WTC11 (cell line): ENCODE measurements around the gene METTL9. TPM values are rescaled to one million over a fixed set of nuclear protein-coding genes. Genes with fewer than 3 reads are reported as not detected.

Source experiments
- ATAC-seq: fragments of 200-7000 bp; cut with Tn5 transposase; 2 replicates; pipeline ENCODE4 v1.10.0; 2021; ENCODE audit warnings: mild to moderate bottlenecking, moderate library complexity
- CTCF ChIA-PET: fragments of 300-600 bp; sonication (Branson Sonifier 250); formaldehyde crosslinking; loops from one replicate; lab custom pipeline; 2021; ENCODE audit warnings: antibody characterized with exemption; lab: Charles Lee
- POLR2A ChIA-PET: fragments of 350-600 bp; sonication (Branson Sonifier 250); formaldehyde crosslinking; loops from one replicate; lab custom pipeline; 2021; ENCODE audit warnings: antibody characterized with exemption; lab: Charles Lee
- DNase-seq: peaks from one replicate; pipeline ENCODE4 v3.0.0; 2021; ENCODE audit warnings: low spot score
- H3K27ac Mint-ChIP-seq: 2 replicates; pipeline ENCODE4 v1.8.0; 2021; ENCODE audit warnings: mixed read lengths
- H3K27me3 Mint-ChIP-seq: 2 replicates; pipeline ENCODE4 v1.8.0; 2021; ENCODE audit warnings: low read depth, mild to moderate bottlenecking, moderate library complexity, mixed read lengths
- H3K36me3 Mint-ChIP-seq: 2 replicates; pipeline ENCODE4 v1.8.0; 2021; ENCODE audit warnings: mixed read lengths
- H3K4me1 Mint-ChIP-seq: 2 replicates; pipeline ENCODE4 v1.8.0; 2022; ENCODE audit warnings: mixed read lengths
- H3K4me3 Mint-ChIP-seq: 2 replicates; pipeline ENCODE4 v1.8.0; 2021; ENCODE audit warnings: mild to moderate bottlenecking, moderate library complexity, mixed read lengths
- H3K9me3 Mint-ChIP-seq: 2 replicates; pipeline ENCODE4 v1.8.0; 2021; ENCODE audit warnings: mixed read lengths
- ATF2 ChIP-seq: sonication (generic); formaldehyde crosslinking; IDR thresholded peaks from 2 replicates; pipeline ENCODE4 v1.8.1; 2022; ENCODE audit warnings: low read depth, missing genetic modification reagents, borderline replicate concordance
- CREM ChIP-seq: sonication (generic); formaldehyde crosslinking; IDR thresholded peaks from 2 replicates; pipeline ENCODE4 v1.8.1; 2022; ENCODE audit warnings: mild to moderate bottlenecking, missing genetic modification reagents, moderate library complexity
- ERG ChIP-seq: fragments of 250-450 bp; sonication (Bioruptor Pico); IDR thresholded peaks from 2 replicates; pipeline ENCODE4 v1.8.0; 2021; ENCODE audit warnings: mild to moderate bottlenecking
- FOXJ3 ChIP-seq: sonication (generic); formaldehyde crosslinking; IDR thresholded peaks from 2 replicates; pipeline ENCODE4 v1.9.0; 2021; ENCODE audit warnings: missing genetic modification reagents, mild to moderate bottlenecking, borderline replicate concordance
- IRF1 ChIP-seq: sonication (generic); formaldehyde crosslinking; IDR thresholded peaks from 2 replicates; pipeline ENCODE4 v1.8.0; 2023; ENCODE audit warnings: missing genetic modification reagents
- IRF2 ChIP-seq: sonication (generic); formaldehyde crosslinking; IDR thresholded peaks from 2 replicates; pipeline ENCODE4 v1.8.0; 2022; ENCODE audit warnings: low read depth, missing genetic modification reagents, borderline replicate concordance
- MXD4 ChIP-seq: fragments of 250-450 bp; sonication (Bioruptor Pico); IDR thresholded peaks from 2 replicates; pipeline ENCODE4 v1.8.0; 2021; ENCODE audit warnings: mild to moderate bottlenecking, moderate library complexity, borderline replicate concordance
- MYBL2 ChIP-seq: sonication (generic); formaldehyde crosslinking; IDR thresholded peaks from 2 replicates; pipeline ENCODE4 v1.8.1; 2023; ENCODE audit warnings: mild to moderate bottlenecking, moderate library complexity, missing genetic modification reagents
- SMAD3 ChIP-seq: sonication (generic); formaldehyde crosslinking; IDR thresholded peaks from 2 replicates; pipeline ENCODE4 v1.8.0; 2022; ENCODE audit warnings: missing genetic modification reagents, mild to moderate bottlenecking, borderline replicate concordance
- TEAD4 ChIP-seq: sonication (generic); formaldehyde crosslinking; IDR thresholded peaks from 2 replicates; pipeline ENCODE4 v1.8.0; 2022; ENCODE audit warnings: mild to moderate bottlenecking, missing genetic modification reagents
- ZBTB43 ChIP-seq: sonication (generic); formaldehyde crosslinking; IDR thresholded peaks from 2 replicates; pipeline ENCODE4 v1.8.1; 2023; ENCODE audit warnings: mild to moderate bottlenecking, missing genetic modification reagents
- ZNF219 ChIP-seq: sonication (generic); formaldehyde crosslinking; IDR thresholded peaks from 2 replicates; pipeline ENCODE4 v1.8.0; 2023; ENCODE audit warnings: missing genetic modification reagents, mild to moderate bottlenecking, borderline replicate concordance
- ZNF263 ChIP-seq: sonication (generic); formaldehyde crosslinking; IDR thresholded peaks from 2 replicates; pipeline ENCODE4 v1.8.1; 2022; ENCODE audit warnings: low read depth, mild to moderate bottlenecking, moderate library complexity, missing genetic modification reagents
- ZNF396 ChIP-seq: fragments of 250-450 bp; sonication (Bioruptor Pico); IDR thresholded peaks from 2 replicates; pipeline ENCODE4 v1.8.0; 2021; ENCODE audit warnings: mild to moderate bottlenecking, moderate library complexity, borderline replicate concordance
- ZNF671 ChIP-seq: fragments of 250-450 bp; sonication (Bioruptor Pico); IDR thresholded peaks from 2 replicates; pipeline ENCODE4 v1.8.0; 2021; ENCODE audit warnings: mild to moderate bottlenecking
- total RNA-seq: library from RNA; stranded (reverse); gene quantifications from 3 replicates; pipeline ENCODE4 v1.2.3, GENCODE V29; 2021
- TF ChIP-seq, protein P1 (sequence below): sonication (generic); formaldehyde crosslinking; IDR thresholded peaks from 2 replicates; pipeline ENCODE4 v1.8.1; 2023; ENCODE audit warnings: mild to moderate bottlenecking, missing genetic modification reagents
- TF ChIP-seq, protein P2 (sequence below): fragments of 250-450 bp; sonication (Bioruptor Pico); IDR thresholded peaks from 2 replicates; pipeline ENCODE4 v1.9.0; 2021; ENCODE audit warnings: moderate library complexity, mild to moderate bottlenecking, inconsistent platforms, borderline replicate concordance
- TF ChIP-seq, protein P3 (sequence below): sonication (generic); formaldehyde crosslinking; IDR thresholded peaks from 2 replicates; pipeline ENCODE4 v1.8.1; 2023; ENCODE audit warnings: mild to moderate bottlenecking, missing genetic modification reagents, moderate library complexity
- TF ChIP-seq, protein P4 (sequence below): sonication (generic); formaldehyde crosslinking; conservative IDR thresholded peaks from 2 replicates; pipeline ENCODE4 v1.8.1; 2023; ENCODE audit warnings: mild to moderate bottlenecking, low read depth, missing genetic modification reagents, moderate library complexity
- TF ChIP-seq, protein P5 (sequence below): fragments of 250-450 bp; sonication (Bioruptor Pico); IDR thresholded peaks from 2 replicates; pipeline ENCODE4 v1.9.0; 2021; ENCODE audit warnings: mild to moderate bottlenecking

The METTL9 gene
- total RNA-seq, 1 experiment from 2014 or later: 94.6 TPM

DNA sequence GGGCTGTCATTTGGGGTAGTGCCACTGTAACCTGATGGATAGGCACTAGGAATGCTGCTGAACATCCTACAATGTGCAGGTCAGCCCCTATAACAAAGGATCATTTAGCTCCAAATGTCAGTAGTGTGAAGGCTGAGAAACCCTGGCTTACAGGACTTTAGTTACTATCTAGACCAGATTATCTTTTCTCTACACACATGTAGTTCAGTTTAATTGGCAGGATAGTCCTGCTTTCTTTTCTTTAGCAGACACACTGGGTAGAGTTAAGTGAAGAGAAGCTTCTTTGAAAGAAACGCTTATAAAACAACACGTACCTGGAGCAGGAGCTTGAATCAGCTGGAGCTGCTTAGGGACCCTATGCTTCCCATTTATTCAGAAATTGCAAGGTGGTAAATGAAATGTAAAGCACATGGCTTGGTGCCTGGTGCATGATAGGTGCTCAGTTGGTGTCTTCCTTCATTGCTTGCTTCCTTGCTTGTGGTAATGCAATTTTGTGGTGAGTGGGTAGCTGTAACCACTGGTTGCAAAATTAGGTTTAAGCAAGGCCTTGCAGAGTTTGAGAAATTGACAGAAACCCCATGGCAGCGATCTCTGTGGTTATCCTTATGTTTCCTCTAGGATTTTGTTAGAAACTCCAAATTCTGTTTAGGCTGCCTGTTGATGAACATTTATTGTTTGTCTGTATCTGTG lies 9.4 kb downstream of the METTL9 start:
- DNase-seq: no peak
- peaks cover 55% of the 10 kb centered on the region for H3K4me1 Mint-ChIP-seq
- no peak for ATAC-seq
- H3K36me3 Mint-ChIP-seq: peaks cover 6% of the 10 kb centered on the region
- ChIA-PET POLR2A (interaction anchor here (0.5 kb wide), 1 partner anchor 10 kb away, joined by 4 read pairs; no protein-coding TSS in a partner anchor), CTCF (interaction anchor here (0.6 to 1.7 kb wide), 4 partner anchors 32 to 401 kb away, joined by 3 to 8 read pairs (median 6); no protein-coding TSS in a partner anchor)
- H3K27me3 Mint-ChIP-seq: no peaks in the 10 kb centered on the region
- TF ChIP-seq SMAD3 (no peak), ZNF396 (no peak), ZNF263 (CRISPR knock-in tag) (no peak), IRF1 (no peak)
- TF ChIP-seq, protein P1, sequence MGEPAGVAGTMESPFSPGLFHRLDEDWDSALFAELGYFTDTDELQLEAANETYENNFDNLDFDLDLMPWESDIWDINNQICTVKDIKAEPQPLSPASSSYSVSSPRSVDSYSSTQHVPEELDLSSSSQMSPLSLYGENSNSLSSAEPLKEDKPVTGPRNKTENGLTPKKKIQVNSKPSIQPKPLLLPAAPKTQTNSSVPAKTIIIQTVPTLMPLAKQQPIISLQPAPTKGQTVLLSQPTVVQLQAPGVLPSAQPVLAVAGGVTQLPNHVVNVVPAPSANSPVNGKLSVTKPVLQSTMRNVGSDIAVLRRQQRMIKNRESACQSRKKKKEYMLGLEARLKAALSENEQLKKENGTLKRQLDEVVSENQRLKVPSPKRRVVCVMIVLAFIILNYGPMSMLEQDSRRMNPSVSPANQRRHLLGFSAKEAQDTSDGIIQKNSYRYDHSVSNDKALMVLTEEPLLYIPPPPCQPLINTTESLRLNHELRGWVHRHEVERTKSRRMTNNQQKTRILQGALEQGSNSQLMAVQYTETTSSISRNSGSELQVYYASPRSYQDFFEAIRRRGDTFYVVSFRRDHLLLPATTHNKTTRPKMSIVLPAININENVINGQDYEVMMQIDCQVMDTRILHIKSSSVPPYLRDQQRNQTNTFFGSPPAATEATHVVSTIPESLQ (CRISPR knock-in tag): no peak
- H3K4me3 Mint-ChIP-seq: no peak overlapping the region
- no peaks in the 10 kb centered on the region for H3K9me3 Mint-ChIP-seq
- peak overlapping the region; percentile 71 for H3K27ac Mint-ChIP-seq

DNA sequence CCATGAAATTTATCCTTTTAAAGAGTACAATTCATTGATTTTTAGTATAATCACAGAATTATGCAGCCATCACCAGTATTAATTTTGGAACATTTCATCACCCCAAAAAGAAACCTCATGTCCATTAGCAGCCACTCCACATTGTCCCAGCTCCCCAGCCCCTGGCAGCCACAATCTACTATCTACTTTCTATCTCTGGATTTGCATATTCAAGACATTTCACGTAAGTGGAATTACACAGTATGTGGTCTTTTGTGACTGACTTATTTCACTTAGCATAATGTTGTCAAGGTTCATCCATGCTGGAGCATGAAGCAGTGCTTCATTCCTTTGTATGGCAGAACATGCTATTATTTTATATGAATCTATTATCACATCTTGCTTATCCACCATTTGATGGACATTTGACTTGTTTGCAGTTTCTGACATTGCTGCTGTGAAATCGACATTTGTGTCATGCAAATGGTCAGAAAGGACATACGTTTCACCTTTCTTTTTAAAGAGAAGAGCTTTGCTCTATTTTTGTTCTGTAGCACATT lies 10.7 kb downstream of the METTL9 start:
- H3K27me3 Mint-ChIP-seq: no peaks in the 10 kb centered on the region
- H3K36me3 Mint-ChIP-seq: peaks cover 6% of the 10 kb centered on the region
- POLR2A ChIA-PET: no interaction called here
- ATAC-seq: 0 out of 2 replicates have a peak, but pooled peaks have one; percentile 19
- H3K4me1 Mint-ChIP-seq: peaks cover 55% of the 10 kb centered on the region
- no peak for DNase-seq
- CTCF ChIA-PET: interaction anchor here (1.7 kb wide), 1 partner anchor 74 kb away, joined by 3 read pairs; no protein-coding TSS in a partner anchor
- 0 out of 2 replicates have a peak overlapping the region, but pooled peaks have one; percentile 36 for H3K27ac Mint-ChIP-seq
- no peaks in the 10 kb centered on the region for H3K9me3 Mint-ChIP-seq
- peak overlapping the region; percentile 22; the same call in 1 of the 2 replicates for H3K4me3 Mint-ChIP-seq
- TF ChIP-seq ZNF671 (no peak), FOXJ3 (CRISPR knock-in tag) (no peak), ZBTB43 (CRISPR knock-in tag) (no peak), IRF1 (no peak), TEAD4 (CRISPR knock-in tag) (no peak), MYBL2 (no peak), ZNF396 (no peak), MXD4 (CRISPR knock-in tag) (no peak), ATF2 (CRISPR knock-in tag) (no peak), CREM (no peak), IRF2 (CRISPR knock-in tag) (no peak), ERG (CRISPR knock-in tag) (no peak), ZNF219 (CRISPR knock-in tag) (no peak)
- TF ChIP-seq, protein P2, sequence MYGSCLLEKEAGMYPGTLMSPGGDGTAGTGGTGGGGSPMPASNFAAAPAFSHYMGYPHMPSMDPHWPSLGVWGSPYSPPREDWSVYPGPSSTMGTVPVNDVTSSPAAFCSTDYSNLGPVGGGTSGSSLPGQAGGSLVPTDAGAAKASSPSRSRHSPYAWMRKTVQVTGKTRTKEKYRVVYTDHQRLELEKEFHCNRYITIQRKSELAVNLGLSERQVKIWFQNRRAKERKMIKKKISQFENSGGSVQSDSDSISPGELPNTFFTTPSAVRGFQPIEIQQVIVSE (CRISPR knock-in tag): no peak
- TF ChIP-seq, protein P3, sequence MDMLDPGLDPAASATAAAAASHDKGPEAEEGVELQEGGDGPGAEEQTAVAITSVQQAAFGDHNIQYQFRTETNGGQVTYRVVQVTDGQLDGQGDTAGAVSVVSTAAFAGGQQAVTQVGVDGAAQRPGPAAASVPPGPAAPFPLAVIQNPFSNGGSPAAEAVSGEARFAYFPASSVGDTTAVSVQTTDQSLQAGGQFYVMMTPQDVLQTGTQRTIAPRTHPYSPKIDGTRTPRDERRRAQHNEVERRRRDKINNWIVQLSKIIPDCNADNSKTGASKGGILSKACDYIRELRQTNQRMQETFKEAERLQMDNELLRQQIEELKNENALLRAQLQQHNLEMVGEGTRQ: no peak
- TF ChIP-seq, protein P4, sequence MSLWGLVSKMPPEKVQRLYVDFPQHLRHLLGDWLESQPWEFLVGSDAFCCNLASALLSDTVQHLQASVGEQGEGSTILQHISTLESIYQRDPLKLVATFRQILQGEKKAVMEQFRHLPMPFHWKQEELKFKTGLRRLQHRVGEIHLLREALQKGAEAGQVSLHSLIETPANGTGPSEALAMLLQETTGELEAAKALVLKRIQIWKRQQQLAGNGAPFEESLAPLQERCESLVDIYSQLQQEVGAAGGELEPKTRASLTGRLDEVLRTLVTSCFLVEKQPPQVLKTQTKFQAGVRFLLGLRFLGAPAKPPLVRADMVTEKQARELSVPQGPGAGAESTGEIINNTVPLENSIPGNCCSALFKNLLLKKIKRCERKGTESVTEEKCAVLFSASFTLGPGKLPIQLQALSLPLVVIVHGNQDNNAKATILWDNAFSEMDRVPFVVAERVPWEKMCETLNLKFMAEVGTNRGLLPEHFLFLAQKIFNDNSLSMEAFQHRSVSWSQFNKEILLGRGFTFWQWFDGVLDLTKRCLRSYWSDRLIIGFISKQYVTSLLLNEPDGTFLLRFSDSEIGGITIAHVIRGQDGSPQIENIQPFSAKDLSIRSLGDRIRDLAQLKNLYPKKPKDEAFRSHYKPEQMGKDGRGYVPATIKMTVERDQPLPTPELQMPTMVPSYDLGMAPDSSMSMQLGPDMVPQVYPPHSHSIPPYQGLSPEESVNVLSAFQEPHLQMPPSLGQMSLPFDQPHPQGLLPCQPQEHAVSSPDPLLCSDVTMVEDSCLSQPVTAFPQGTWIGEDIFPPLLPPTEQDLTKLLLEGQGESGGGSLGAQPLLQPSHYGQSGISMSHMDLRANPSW: no peak
- TF ChIP-seq, protein P5, sequence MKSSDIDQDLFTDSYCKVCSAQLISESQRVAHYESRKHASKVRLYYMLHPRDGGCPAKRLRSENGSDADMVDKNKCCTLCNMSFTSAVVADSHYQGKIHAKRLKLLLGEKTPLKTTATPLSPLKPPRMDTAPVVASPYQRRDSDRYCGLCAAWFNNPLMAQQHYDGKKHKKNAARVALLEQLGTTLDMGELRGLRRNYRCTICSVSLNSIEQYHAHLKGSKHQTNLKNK (CRISPR knock-in tag): no peak
